Tibial nerve (tissue), 4 donors: Measurements from ENCODE around the gene F7. TPM values are rescaled to one million over a fixed set of nuclear protein-coding genes. Genes with fewer than 3 reads are reported as not detected.

Experiments used
- DNase-seq, 2 donors: peaks; one replicate each; pipeline ENCODE4 v3.0.0-alpha.2; 2019; ENCODE audit warnings: low spot score in 2 of 2
- H3K27ac ChIP-seq, 4 donors: fragments of 200-600 bp; sonication (generic) in 3 of 4; one replicate each; pipeline ENCODE4 v1.5.1; 2017 to 2019; ENCODE audit warnings: mild to moderate bottlenecking in 1 of 4
- H3K27me3 ChIP-seq, 2 donors: fragments of 200-600 bp; sonication (generic) in 1 of 2; one replicate each; pipeline versions ENCODE4 v1.5.1 to v1.6.0; 2017 to 2019
- H3K36me3 ChIP-seq, 3 donors: fragments of 200-600 bp; sonication (generic); one replicate each; pipeline ENCODE4 v1.5.1; 2018 to 2019
- H3K4me1 ChIP-seq, 4 donors: fragments of 200-600 bp; sonication (generic) in 3 of 4; one replicate each; pipeline ENCODE4 v1.5.1; 2017 to 2019
- H3K4me3 ChIP-seq, 4 donors: fragments of 200-600 bp; sonication (generic) in 3 of 4; one replicate each; pipeline ENCODE4 v1.5.1; 2017 to 2019; ENCODE audit warnings: mild to moderate bottlenecking in 1 of 4, moderate library complexity in 1 of 4
- H3K9me3 ChIP-seq, 4 donors: fragments of 200-600 bp; sonication (generic) in 3 of 4; one replicate each; pipeline ENCODE4 v1.5.1; 2017 to 2019
- CTCF ChIP-seq, 5 experiments: fragments of 200-600 bp in 3 of 5; fragments of 450-650 bp in 2 of 5; sonication (generic) in 3 of 5; IDR thresholded peaks; one replicate each; pipeline ENCODE4 v1.5.1; 2016 to 2019; ENCODE audit warnings: antibody characterized with exemption in 5 of 5, mild to moderate bottlenecking in 3 of 5, moderate library complexity in 2 of 5
- EP300 ChIP-seq, 2 donors: sonication (generic); formaldehyde crosslinking; IDR thresholded peaks; one replicate each; pipeline ENCODE4 v1.6.1; 2017; ENCODE audit warnings: antibody characterized with exemption in 2 of 2, mild to moderate bottlenecking in 1 of 2
- POLR2A ChIP-seq, 2 donors: fragments of 450-650 bp; IDR thresholded peaks; one replicate each; pipeline ENCODE4 v1.6.1; 2017; ENCODE audit warnings: antibody characterized with exemption in 2 of 2, mild to moderate bottlenecking in 2 of 2, moderate library complexity in 2 of 2
- WGBS, 2 donors: methylation state at CpG; one replicate each; pipeline ENCODE4 v1.1.5; 2018; 5-methylcytosine and 5-hydroxymethylcytosine counted together
- total RNA-seq, 4 donors: library from RNA; depleted of rRNA; stranded (reverse); fragments of >200 nt; gene quantifications; one replicate each; pipeline ENCODE4 v1.1.0, GENCODE V29; 2016

Gene F7
- total RNA-seq, 4 donors from 2014 or later = not detected

- Histone ChIP-seq H3K9me3 (no peaks in the 10 kb centered on the region), H3K27me3 (peaks cover 0 to 8% of the 10 kb centered on the region in 2 donors), H3K4me3 (peak overlapping the region; percentile 34 to 53 (median 48)), H3K27ac (peak overlapping the region; percentile 32 to 83 (median 53)), H3K4me1 (peaks cover 0 to 21% (median 7%) of the 10 kb centered on the region in 4 donors), H3K36me3 (no peaks in the 10 kb centered on the region)
- no peak for TF ChIP-seq EP300 (IDR thresholded peaks at IDR 0.05)
- TF ChIP-seq POLR2A (IDR thresholded peaks at IDR 0.05) = no peak
- no peak for TF ChIP-seq CTCF (IDR thresholded peaks at IDR 0.05)
- WGBS, 2 donors = 10 to 16% methylated on average over 44 to 59 of the region's 60 CpGs
- peak; percentile 23 to 31 for DNase-seq
Measured at GRCh38 chr13:113152984-113153809, 47.6 kb downstream of the F7 start.

GRCh38 chr13:113153810-113154748 lies 48.5 kb downstream of the F7 start:
- Histone ChIP-seq H3K27me3 (peaks cover 0 to 17% of the 10 kb centered on the region in 2 donors), H3K36me3 (no peaks in the 10 kb centered on the region), H3K27ac (peak overlapping the region; percentile 50 to 83 (median 56)), H3K4me1 (peaks cover 0 to 21% (median 7%) of the 10 kb centered on the region in 4 donors), H3K4me3 (peak overlapping the region; percentile 34 to 53 (median 48)), H3K9me3 (no peaks in the 10 kb centered on the region)
- TF ChIP-seq EP300 (IDR thresholded peaks at IDR 0.05) = peak in 1 of 2 donors; percentile 93
- no peak for TF ChIP-seq CTCF (IDR thresholded peaks at IDR 0.05)
- peak in 1 of 2 donors; percentile 59 for TF ChIP-seq POLR2A (IDR thresholded peaks at IDR 0.05)
- 8 to 10% methylated on average over 31 to 37 of the region's 76 CpGs for WGBS, 2 donors
- peak; percentile 68 to 70 for DNase-seq

- peaks cover 0 to 28% of the 10 kb centered on the region in 2 donors for H3K27me3 ChIP-seq
- no peaks in the 10 kb centered on the region for H3K36me3 ChIP-seq
- H3K9me3 ChIP-seq = no peaks in the 10 kb centered on the region
- no peak for TF ChIP-seq POLR2A (IDR thresholded peaks at IDR 0.05)
- no peak for TF ChIP-seq CTCF (IDR thresholded peaks at IDR 0.05)
- TF ChIP-seq EP300 (IDR thresholded peaks at IDR 0.05) = no peak
- H3K27ac ChIP-seq = no peak overlapping the region
- no peak overlapping the region for H3K4me3 ChIP-seq
- 71 to 73% methylated on average over 3 of the region's 3 CpGs for WGBS, 2 donors
- DNase-seq = no peak
- H3K4me1 ChIP-seq = peaks cover 0 to 21% (median 7%) of the 10 kb centered on the region in 4 donors
Measured at GRCh38 chr13:113155201-113155600, 49.6 kb downstream of the F7 start.

- Histone ChIP-seq H3K4me1 (peaks cover 0 to 21% (median 7%) of the 10 kb centered on the region in 4 donors), H3K9me3 (no peaks in the 10 kb centered on the region), H3K36me3 (no peaks in the 10 kb centered on the region), H3K4me3 (no peak overlapping the region), H3K27ac (no peak overlapping the region), H3K27me3 (peaks cover 0 to 34% of the 10 kb centered on the region in 2 donors)
- TF ChIP-seq EP300 (IDR thresholded peaks at IDR 0.05) (no peak), POLR2A (IDR thresholded peaks at IDR 0.05) (no peak), CTCF (IDR thresholded peaks at IDR 0.05) (no peak)
- WGBS, 2 donors = 85 to 86% methylated on average over 9 of the region's 9 CpGs
- DNase-seq = no peak
Measured at GRCh38 chr13:113155982-113156655, 50.5 kb downstream of the F7 start.
